Measurements from ENCODE around the gene TUT1.

TUT1 gene

DNA sequence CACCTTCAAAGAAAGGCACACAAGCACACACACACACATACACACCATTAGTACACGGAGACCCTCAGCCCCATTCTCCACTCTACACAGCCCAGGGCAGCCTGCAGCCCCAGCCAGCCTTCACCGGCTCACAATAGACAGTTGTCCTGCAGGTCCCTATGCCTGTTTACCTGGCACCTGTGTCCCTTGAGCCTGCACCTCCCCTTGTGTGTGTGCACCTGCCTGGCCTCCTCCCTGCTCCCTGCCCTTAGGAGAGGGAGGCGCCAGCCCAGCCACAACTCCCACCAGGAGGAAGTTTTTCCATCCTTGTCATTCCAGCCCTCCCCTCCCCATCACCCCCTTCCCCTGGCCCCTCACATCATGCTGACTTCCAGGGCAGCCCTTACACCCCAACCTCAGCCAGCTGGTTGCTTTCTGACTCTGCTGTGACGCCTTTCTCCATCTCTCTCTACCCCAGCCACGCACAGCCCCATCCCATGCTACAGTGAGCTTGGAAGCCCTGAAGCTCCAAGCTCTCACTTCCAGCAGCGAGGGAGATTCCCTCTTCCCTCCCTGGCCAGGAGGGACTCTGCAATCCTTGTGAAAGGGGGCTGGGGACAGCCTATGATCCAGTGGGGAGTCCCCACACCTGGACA lies 49.1 kb downstream of the TUT1 start:
- no peak for DNase-seq (ENCODE audit: low read depth in 2 of 2)

DNA sequence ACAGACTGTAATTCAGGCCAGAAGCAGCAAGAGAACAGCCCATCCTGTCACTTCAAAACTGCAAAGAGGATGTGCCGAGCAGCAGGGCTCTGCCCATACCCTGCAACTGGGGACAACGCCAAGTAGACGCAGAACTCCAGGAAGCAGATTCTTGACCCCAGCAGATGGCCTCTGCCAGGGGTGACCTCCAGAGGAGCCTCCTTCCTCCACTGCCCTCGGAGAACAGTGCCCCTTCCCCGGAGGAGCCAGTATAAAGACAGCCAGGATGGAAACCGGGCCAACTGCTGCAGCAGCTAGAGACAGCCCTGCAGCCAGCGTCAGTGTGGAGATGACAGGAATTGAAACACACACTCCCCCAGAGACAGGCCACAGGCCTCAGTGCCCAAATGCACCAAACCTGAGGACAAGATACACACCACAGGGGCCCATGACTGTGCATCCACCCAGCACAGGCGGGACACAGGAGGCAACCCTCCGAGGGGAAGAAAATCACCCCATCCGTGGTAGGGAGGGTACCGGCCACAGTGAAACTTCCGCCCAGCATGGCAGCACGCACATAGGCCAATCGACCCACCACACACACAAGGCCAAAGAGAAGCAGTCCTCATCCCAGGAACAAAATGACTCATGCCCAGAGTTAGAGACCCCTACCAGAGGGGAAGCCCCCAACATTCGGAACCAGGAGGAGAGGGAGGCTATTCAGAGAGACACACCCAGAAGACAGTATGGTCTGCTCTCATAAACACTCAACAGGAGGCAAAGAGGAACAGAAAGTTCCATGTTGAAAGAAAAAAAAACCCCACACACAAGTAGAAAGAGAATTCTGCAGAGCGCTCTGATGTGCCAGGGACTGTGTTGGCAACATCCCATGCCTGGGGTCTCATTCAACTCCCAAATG lies 50.3 kb downstream of the TUT1 start:
- no peak for DNase-seq (ENCODE audit: low read depth in 2 of 2)

DNA sequence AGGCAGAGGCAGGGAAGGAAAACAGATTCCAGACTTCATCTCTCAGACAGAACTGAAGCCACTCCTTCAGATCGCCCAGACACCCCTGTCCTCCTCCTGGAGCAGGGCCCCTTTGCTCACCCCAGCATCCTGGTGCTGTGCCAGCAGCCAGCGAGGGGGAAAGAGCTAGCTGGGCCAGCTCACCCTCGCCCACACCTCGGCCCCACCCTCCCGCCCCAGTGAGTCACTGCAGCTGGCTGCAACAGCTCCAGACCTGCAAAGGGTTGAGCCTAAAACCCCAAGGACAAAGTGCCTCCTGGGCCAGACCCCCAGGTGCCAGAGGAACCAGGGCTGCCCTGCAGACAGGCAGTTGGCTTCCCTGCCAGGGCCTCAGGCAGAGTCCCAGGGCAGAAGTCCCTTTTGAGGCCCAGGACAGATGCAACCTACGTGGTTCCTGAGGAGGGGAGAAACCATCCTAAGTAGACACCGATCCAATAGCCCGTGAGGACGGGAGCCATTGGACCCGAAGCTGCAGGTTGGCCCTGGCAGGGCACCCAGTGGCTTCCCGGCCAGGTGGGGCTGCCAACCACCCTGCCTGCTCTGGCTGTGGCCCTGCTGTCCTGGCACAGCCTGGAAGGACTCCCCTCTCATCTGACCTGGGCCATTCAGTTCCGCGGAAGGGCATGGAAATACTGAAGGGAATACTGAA lies 51.9 kb downstream of the TUT1 start:
- no peak for DNase-seq (ENCODE audit: low read depth in 2 of 2)

DNA sequence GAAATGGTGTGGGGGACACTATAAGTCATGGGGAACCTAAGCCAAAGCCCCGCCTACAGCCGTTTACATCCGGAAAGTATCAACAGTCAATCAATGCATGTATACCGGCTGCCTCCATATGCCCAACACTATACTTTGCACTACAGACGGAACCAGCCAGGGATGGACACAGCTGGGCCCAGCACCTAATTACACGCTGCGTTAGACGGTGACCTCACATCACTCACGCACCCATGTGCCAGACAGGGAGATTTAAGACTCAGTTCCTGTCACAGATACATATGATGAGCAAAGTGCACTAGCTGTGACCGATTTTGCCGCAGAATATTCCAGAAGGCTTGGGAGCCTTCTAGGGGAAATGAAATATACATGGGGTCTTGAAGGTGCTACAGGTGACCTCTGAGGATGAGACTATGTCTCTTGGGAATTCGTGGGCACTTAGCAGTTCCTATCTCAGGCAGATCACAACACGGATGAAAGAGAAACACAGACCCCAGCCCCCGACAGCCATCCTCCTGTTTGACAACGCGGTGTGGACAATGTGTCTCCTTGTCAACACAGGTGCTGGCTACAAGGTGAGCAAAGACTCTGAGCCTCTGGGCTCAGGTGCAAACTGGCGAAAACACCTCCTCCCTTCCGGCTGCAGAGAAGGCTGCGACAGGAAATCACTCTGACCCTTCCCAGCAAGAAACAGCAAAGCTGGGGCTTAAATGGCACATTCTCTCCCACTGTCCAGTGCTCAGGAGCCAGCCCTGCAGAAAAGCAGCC lies 52.7 kb downstream of the TUT1 start:
- no peak for DNase-seq (ENCODE audit: low read depth in 2 of 2)

DNA sequence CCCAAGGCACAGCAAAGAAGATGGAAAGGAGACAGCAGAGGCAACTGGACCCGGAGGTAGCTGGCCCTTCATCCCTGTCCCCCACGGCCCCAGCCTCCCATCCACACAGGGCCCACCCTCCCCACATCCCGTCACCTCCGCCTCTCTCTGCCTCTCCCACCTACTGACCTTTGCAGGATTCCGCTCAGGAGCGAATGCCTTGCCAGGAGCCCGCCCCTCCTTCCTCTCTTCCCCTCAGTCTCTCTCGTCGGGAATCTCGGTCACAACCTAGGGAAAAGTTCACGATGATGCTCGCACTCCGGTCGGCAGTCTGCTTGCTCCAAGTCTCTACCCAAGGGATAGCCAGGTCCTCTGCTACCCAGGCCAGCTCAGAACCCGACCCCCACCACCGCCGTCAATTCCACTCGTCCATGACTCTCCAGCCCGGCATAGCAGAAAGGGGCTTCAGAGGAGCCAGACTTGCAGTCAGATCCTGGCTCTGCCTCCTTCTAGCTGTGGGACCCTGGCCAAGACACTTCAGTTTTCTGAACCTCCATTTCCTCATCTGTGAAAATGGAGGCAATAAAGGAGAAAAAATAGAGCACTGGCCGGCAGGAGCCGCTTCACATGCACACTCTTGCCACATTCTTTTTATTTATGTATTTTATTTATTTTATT lies 54.9 kb downstream of the TUT1 start:
- DNase-seq (ENCODE audit: low read depth in 2 of 2), result no peak

DNA sequence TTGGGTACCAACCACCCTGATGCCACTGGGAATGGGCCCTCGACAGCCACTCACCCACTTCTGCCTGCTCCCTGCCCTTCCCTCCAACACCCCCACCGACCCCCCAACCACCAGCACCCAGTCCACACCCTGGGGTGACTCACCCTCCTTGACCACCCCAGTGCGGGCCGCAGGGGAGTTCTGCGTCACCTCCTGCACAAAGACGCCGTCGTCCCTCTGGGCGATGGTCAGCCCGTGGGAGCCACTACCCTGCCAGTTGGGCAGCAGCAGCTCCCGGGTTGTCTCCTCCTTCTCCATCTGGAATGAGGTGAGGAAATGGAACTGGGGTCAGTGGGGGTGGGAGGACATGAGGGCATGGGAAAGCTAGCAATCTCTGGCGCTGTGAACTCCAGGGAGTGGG lies 55.5 kb downstream of the TUT1 start:
- DNase-seq (ENCODE audit: low read depth in 2 of 2), result no peak

DNA sequence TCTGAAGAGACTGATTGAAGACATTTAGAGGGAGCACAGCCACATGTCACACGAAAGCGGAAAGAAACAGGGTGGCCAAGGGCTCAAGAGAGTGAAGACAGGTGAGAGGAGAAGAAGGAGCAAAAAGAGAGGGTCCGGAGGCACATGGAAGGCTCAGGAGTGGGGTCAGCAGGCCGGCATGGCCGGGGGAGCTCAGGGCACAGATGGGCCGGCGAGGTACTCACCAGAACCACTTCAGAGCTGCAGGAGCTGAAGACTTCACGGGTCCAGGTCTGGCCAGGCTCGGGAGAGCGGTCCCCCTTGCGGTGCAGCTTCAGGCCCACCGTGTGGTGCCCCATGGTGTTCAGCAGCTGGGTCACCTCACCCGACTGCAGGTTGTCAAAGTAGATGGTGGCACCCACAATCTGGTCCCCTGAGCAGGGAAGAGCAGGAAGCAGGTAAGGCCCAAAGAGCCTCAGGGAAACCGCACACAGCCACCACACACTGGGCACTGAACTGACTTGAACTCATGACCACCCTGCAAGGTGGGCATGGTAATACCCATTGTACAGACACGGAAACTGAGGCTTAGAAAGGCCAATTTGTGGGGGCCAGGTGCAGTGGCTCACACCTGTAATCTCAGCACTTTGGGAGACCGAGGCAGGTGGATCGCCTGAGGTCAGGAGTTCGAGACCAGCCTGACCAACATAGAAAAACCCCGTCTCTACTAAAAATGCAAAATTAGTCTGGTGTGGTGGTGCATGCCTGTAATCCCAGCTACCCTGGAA lies 56.4 kb downstream of the TUT1 start:
- no peak for DNase-seq (ENCODE audit: low read depth in 2 of 2)

DNA sequence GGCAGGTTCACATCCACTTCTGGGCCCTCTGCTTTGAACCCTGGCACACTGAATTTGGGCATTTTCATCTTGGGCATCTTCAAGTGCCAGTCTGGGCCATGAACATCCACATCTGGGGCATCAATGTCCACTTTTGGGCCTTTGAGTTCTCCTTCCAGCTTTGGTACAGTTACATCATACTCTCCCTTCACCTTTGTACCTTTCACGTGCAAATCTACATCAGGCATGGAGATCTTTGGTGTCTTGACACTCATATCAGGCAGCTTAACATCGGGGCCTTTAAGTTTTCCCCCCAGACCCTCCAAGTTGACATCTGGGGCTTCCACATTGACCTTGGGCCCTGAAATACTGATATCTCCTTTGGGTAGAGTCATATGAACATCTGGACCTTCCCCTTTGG lies 59.2 kb downstream of the TUT1 start:
- no peak for DNase-seq (ENCODE audit: low read depth in 2 of 2)

Data from stimulated activated CD4-positive, alpha-beta T cell treated with anti-CD3 and anti-CD28 coated beads, Interleukin-1b, Interleukin-23, amount 100 ng/mL, for 1 hour (primary cell).